HCT116 (cell line): ENCODE measurements around the gene CCDC157. TPM values are rescaled to one million over a fixed set of nuclear protein-coding genes. Genes with fewer than 3 reads are reported as not detected.

ENCODE experiments used
- ATAC-seq: fragments of 200-7000 bp; cut with Tn5 transposase; 2 replicates; pipeline ENCODE4 v1.9.1; 2020; ENCODE audit warnings: mild to moderate bottlenecking, moderate library complexity
- BruUV-seq: library from RNA; stranded (reverse); fragments of 400-500 nt; replicated peaks from 2 replicates; lab custom pipeline; 2021; lab: Mats Ljungman, UMichigan
- CTCF ChIA-PET: fragments of 300-600 bp; sonication (Branson Sonifier 250); formaldehyde crosslinking; loops from one replicate; lab custom pipeline; 2021; ENCODE audit warnings: antibody characterized with exemption; lab: Charles Lee
- POLR2A ChIA-PET: fragments of 300-600, 350-600 bp; sonication (Branson Sonifier 250); formaldehyde crosslinking; loops from one replicate; lab custom pipeline; 2021; ENCODE audit warnings: antibody characterized with exemption; lab: Charles Lee
- RAD21 ChIA-PET, 2 experiments: fragments of 300-600 bp; sonication (Branson Sonifier 250); formaldehyde crosslinking; loops; one replicate each; lab custom pipeline; 2023; ENCODE audit warnings: low total read pairs in 2 of 2; ENCODE audit not compliant: uncharacterized antibody in 2 of 2, unreplicated experiment in 2 of 2, low non-redundant PET in 1 of 2; lab: Charles Lee
- DNase-seq: peaks from one replicate; pipeline ENCODE4 v3.0.0-alpha.2; 2010; ENCODE audit warnings: low read depth, low spot score
- H2AFZ ChIP-seq: fragments of 200-600 bp; shearing (Covaris generic), sonication (generic); 2 replicates; pipeline ENCODE4 v1.6.1; 2017; ENCODE audit warnings: low read depth, mixed run types, mixed read lengths, antibody characterized with exemption, low read length; ENCODE audit not compliant: poor library complexity, severe bottlenecking
- H3K27ac ChIP-seq: 2 replicates; pipeline ENCODE4 v1.5.1; 2012; ENCODE audit warnings: low read depth, low read length
- H3K27me3 ChIP-seq: fragments of 200-600 bp; sonication (generic); 2 replicates; pipeline ENCODE4 v1.6.1; 2016; ENCODE audit warnings: mixed run types, low read length, mixed read lengths; ENCODE audit not compliant: insufficient read depth
- H3K36me3 ChIP-seq, 2 experiments: fragments of 200-500 bp in 1 of 2; fragments of 200-600 bp in 1 of 2; sonication (Bioruptor generic) in 1 of 2; sonication (generic) in 1 of 2; 2 replicates each; pipeline versions ENCODE4 v1.5.1 to v1.6.1; 2014 to 2016; ENCODE audit warnings: low read length in 2 of 2, inconsistent platforms in 1 of 2, mixed read lengths in 1 of 2, mixed run types in 1 of 2; ENCODE audit not compliant: insufficient read depth in 2 of 2, control insufficient read depth in 1 of 2
- H3K4me1 ChIP-seq, 2 experiments: fragments of 200-600 bp in 1 of 2; sonication (generic) in 1 of 2; 2 replicates each; pipeline versions ENCODE4 v1.5.1 to v1.6.1; 2012 to 2017; ENCODE audit warnings: low read length in 2 of 2, inconsistent platforms in 1 of 2, mild to moderate bottlenecking in 1 of 2, mixed read lengths in 1 of 2, mixed run types in 1 of 2, moderate library complexity in 1 of 2; ENCODE audit not compliant: insufficient read depth in 2 of 2, control insufficient read depth in 1 of 2
- H3K4me2 ChIP-seq: fragments of 200-600 bp; sonication (generic); 2 replicates; pipeline ENCODE4 v1.6.1; 2017; ENCODE audit warnings: mixed run types, low read length, mixed read lengths
- H3K4me3 ChIP-seq, 2 experiments: fragments of 200-600 bp in 1 of 2; sonication (generic) in 1 of 2; replicated peaks in 1 of 2; 2 replicates each; pipeline ENCODE4 v1.5.1; 2011 to 2016; ENCODE audit warnings: low read length in 2 of 2, control low read depth in 1 of 2, low read depth in 1 of 2, mild to moderate bottlenecking in 1 of 2, mixed read lengths in 1 of 2, mixed run types in 1 of 2
- H3K79me2 ChIP-seq: fragments of 200-600 bp; sonication (generic); 2 replicates; pipeline ENCODE4 v1.6.1; 2017; ENCODE audit warnings: mild to moderate bottlenecking, mixed run types, low read length, moderate library complexity, mixed read lengths; ENCODE audit not compliant: insufficient read depth
- H3K9ac ChIP-seq: fragments of 200-600 bp; sonication (generic); 2 replicates; pipeline ENCODE4 v1.6.1; 2016; ENCODE audit warnings: low read length, mixed read lengths
- H3K9me2 ChIP-seq: fragments of 200-600 bp; sonication (generic), shearing (Covaris generic); 2 replicates; pipeline ENCODE4 v1.6.1; 2017; ENCODE audit warnings: mixed run types, mild to moderate bottlenecking, moderate library complexity; ENCODE audit not compliant: insufficient read depth
- H3K9me3 ChIP-seq, 2 experiments: fragments of 200-500 bp in 1 of 2; fragments of 200-600 bp in 1 of 2; sonication (Bioruptor generic) in 1 of 2; sonication (generic) in 1 of 2; 2 replicates each; pipeline ENCODE4 v1.6.1; 2014 to 2017; ENCODE audit warnings: low read length in 2 of 2, mixed read lengths in 2 of 2, inconsistent platforms in 1 of 2, low read depth in 1 of 2, mild to moderate bottlenecking in 1 of 2, mixed run types in 1 of 2, moderate library complexity in 1 of 2; ENCODE audit not compliant: control insufficient read depth in 1 of 2, insufficient read depth in 1 of 2
- H4K20me1 ChIP-seq: fragments of 200-600 bp; sonication (generic), shearing (Covaris generic); 2 replicates; pipeline ENCODE4 v1.6.1; 2017; ENCODE audit warnings: mixed run types, mild to moderate bottlenecking, moderate library complexity; ENCODE audit not compliant: insufficient read depth
- ATF3 ChIP-seq: IDR thresholded peaks from 2 replicates; pipeline ENCODE4 v1.6.1; 2012
- CEBPB ChIP-seq: IDR thresholded peaks from 2 replicates; pipeline ENCODE4 v1.6.1; 2012; ENCODE audit warnings: low read depth
- CTCF ChIP-seq, 3 experiments: fragments of 200-600 bp in 1 of 3; sonication (generic) in 1 of 3; IDR thresholded peaks in 2 of 3; conservative IDR thresholded peaks in 1 of 3; 2 replicates each; pipeline ENCODE4 v1.5.1; 2012 to 2017; ENCODE audit warnings: low read depth in 2 of 3, low read length in 2 of 3, antibody characterized with exemption in 1 of 3, borderline replicate concordance in 1 of 3, control low read depth in 1 of 3, mild to moderate bottlenecking in 1 of 3, mixed read lengths in 1 of 3, mixed run types in 1 of 3, moderate library complexity in 1 of 3; ENCODE audit not compliant: insufficient read depth in 1 of 3
- ELF1 ChIP-seq: IDR thresholded peaks from 2 replicates; pipeline ENCODE4 v1.6.1; 2012; ENCODE audit warnings: low read depth, borderline replicate concordance
- EZH2 ChIP-seq: fragments of 200-600 bp; sonication (generic); IDR thresholded peaks from 2 replicates; pipeline ENCODE4 v1.6.1; 2017; ENCODE audit warnings: antibody characterized with exemption, mixed run types
- FOSL1 ChIP-seq: IDR thresholded peaks from 2 replicates; pipeline ENCODE4 v1.6.1; 2012; ENCODE audit warnings: low read depth
- JUND ChIP-seq: IDR thresholded peaks from 2 replicates; pipeline ENCODE4 v1.6.1; 2012
- MAX ChIP-seq: IDR thresholded peaks from 2 replicates; pipeline ENCODE4 v1.6.1; 2012
- POLR2A ChIP-seq: IDR thresholded peaks from 2 replicates; pipeline ENCODE4 v1.7.0; 2011; ENCODE audit warnings: borderline replicate concordance; ENCODE audit not compliant: insufficient read depth, insufficient read length; ENCODE audit errors: extremely low read depth
- POLR2AphosphoS5 ChIP-seq: IDR thresholded peaks from 2 replicates; pipeline ENCODE4 v1.6.1; 2011; ENCODE audit warnings: mild to moderate bottlenecking, low read depth, low read length, moderate library complexity
- RAD21 ChIP-seq: IDR thresholded peaks from 2 replicates; pipeline ENCODE4 v1.6.1; 2012; ENCODE audit warnings: low read depth, mild to moderate bottlenecking
- SIN3A ChIP-seq: IDR thresholded peaks from 2 replicates; pipeline ENCODE4 v1.6.1; 2012; ENCODE audit warnings: low read depth
- SP1 ChIP-seq: IDR thresholded peaks from 2 replicates; pipeline ENCODE4 v1.6.1; 2012; ENCODE audit warnings: low read depth
- SRF ChIP-seq: IDR thresholded peaks from 2 replicates; pipeline ENCODE4 v1.6.1; 2012; ENCODE audit warnings: low read depth
- TCF7L2 ChIP-seq: IDR thresholded peaks from 2 replicates; pipeline ENCODE4 v1.7.0; 2011; ENCODE audit warnings: borderline replicate concordance, inconsistent platforms; ENCODE audit not compliant: insufficient read depth, insufficient read length; ENCODE audit errors: extremely low read depth
- ZBTB33 ChIP-seq: IDR thresholded peaks from 2 replicates; pipeline ENCODE4 v1.6.1; 2011; ENCODE audit warnings: mild to moderate bottlenecking, low read length, moderate library complexity; ENCODE audit not compliant: insufficient replicate concordance; ENCODE audit errors: extremely low read depth
- ZFX ChIP-seq: fragments of 450-650 bp; IDR thresholded peaks from 2 replicates; pipeline ENCODE4 v1.6.1; 2017
- ZNF274 ChIP-seq: fragments of 200-500 bp; sonication (Bioruptor generic); IDR thresholded peaks from 2 replicates; pipeline ENCODE4 v1.6.1; 2014; ENCODE audit warnings: mild to moderate bottlenecking, low read depth, low read length, inconsistent platforms
- intact Hi-C: fragments of 100-400 bp; cut with micrococcal nuclease; formaldehyde crosslinking; loops from 2 replicates; pipeline ENCODE4 v1.10.0; 2022
- total RNA-seq: library from RNA; stranded (reverse); gene quantifications from one replicate; pipeline ENCODE4 v1.2.1, GENCODE V29; 2021; ENCODE audit not compliant: unreplicated experiment
- TF ChIP-seq, protein P1 (sequence below): IDR thresholded peaks from 2 replicates; pipeline ENCODE4 v1.6.1; 2012; ENCODE audit warnings: low read depth

The CCDC157 gene
- total RNA-seq, 1 experiment from 2014 or later: 2.1 TPM

- DNase-seq: no peak
- Histone ChIP-seq H3K9ac (no peak overlapping the region), H3K9me3 (no peaks in the 10 kb centered on the region), H3K36me3 (no peaks in the 10 kb centered on the region), H3K27ac (no peak overlapping the region), H3K27me3 (no peaks in the 10 kb centered on the region), H4K20me1 (no peaks in the 10 kb centered on the region), H3K4me2 (no peak overlapping the region), H2AFZ (no peak overlapping the region), H3K4me3 (no peak overlapping the region), H3K79me2 (no peaks in the 10 kb centered on the region), H3K9me2 (no peaks in the 10 kb centered on the region), H3K4me1 (no peaks in the 10 kb centered on the region)
- POLR2A ChIA-PET: no interaction called here
- RAD21 ChIA-PET: no interaction called here
- TF ChIP-seq POLR2A: no peak
- TF ChIP-seq CEBPB: no peak
- TF ChIP-seq SRF: no peak
- no peak for TF ChIP-seq ATF3
- no peak for TF ChIP-seq SP1
- no peak for TF ChIP-seq RAD21
- no peak for TF ChIP-seq ZNF274
- no peak for TF ChIP-seq ZBTB33
- TF ChIP-seq POLR2AphosphoS5: no peak; the same call in 1 of the 2 replicates
- no peak for TF ChIP-seq FOSL1
- no peak for TF ChIP-seq ELF1
- TF ChIP-seq JUND: no peak
- TF ChIP-seq TCF7L2: no peak
- TF ChIP-seq EZH2: no peak
- no peak for TF ChIP-seq CTCF (IDR thresholded peaks at IDR 0.05 in 2 of 3, conservative IDR thresholded peaks at IDR 0.05 in 1 of 3; ENCODE audit: borderline replicate concordance in 1 of 3, insufficient read depth in 1 of 3, low read depth in 2 of 3, low read length in 2 of 3)
- TF ChIP-seq MAX: no peak
- TF ChIP-seq, protein P1, sequence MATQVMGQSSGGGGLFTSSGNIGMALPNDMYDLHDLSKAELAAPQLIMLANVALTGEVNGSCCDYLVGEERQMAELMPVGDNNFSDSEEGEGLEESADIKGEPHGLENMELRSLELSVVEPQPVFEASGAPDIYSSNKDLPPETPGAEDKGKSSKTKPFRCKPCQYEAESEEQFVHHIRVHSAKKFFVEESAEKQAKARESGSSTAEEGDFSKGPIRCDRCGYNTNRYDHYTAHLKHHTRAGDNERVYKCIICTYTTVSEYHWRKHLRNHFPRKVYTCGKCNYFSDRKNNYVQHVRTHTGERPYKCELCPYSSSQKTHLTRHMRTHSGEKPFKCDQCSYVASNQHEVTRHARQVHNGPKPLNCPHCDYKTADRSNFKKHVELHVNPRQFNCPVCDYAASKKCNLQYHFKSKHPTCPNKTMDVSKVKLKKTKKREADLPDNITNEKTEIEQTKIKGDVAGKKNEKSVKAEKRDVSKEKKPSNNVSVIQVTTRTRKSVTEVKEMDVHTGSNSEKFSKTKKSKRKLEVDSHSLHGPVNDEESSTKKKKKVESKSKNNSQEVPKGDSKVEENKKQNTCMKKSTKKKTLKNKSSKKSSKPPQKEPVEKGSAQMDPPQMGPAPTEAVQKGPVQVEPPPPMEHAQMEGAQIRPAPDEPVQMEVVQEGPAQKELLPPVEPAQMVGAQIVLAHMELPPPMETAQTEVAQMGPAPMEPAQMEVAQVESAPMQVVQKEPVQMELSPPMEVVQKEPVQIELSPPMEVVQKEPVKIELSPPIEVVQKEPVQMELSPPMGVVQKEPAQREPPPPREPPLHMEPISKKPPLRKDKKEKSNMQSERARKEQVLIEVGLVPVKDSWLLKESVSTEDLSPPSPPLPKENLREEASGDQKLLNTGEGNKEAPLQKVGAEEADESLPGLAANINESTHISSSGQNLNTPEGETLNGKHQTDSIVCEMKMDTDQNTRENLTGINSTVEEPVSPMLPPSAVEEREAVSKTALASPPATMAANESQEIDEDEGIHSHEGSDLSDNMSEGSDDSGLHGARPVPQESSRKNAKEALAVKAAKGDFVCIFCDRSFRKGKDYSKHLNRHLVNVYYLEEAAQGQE: no peak
- TF ChIP-seq SIN3A: no peak
- no peak for TF ChIP-seq ZFX
- no peak for ATAC-seq
- intact Hi-C loops: no loop called here
- CTCF ChIA-PET: interaction anchor here (0.9 kb wide), 1 partner anchor 85 kb away, joined by 4 read pairs; no protein-coding TSS in a partner anchor
- no TSS peak for BruUV-seq
These were observed 16.8 kb downstream of the CCDC157 start for GRCh38 chr22:30373331-30374325.
